Astrocyte of the cerebellum (primary cell): Measurements from ENCODE around the gene CAT.

Source experiments
- DNase-seq: peaks from one replicate; pipeline ENCODE4 v3.0.0-alpha.2; 2011; ENCODE audit warnings: low read depth
- H3K4me3 ChIP-seq: 2 replicates; pipeline ENCODE4 v1.5.1; 2011; ENCODE audit warnings: mild to moderate bottlenecking, low read depth, low read length, moderate library complexity
- CTCF ChIP-seq: IDR thresholded peaks from 2 replicates; pipeline ENCODE4 v1.5.1; 2012; ENCODE audit warnings: low read length, low read depth, moderate library complexity, mild to moderate bottlenecking; ENCODE audit errors: missing control alignments
- in situ Hi-C: cut with HindIII; loops from 2 replicates; pipeline ENCODE4 v1.10.0; 2017; ENCODE audit warnings: low sequenced_read_pairs

The CAT gene

GRCh38 chr11:34461215-34461614, 22.5 kb downstream of the CAT start:
- no peak for TF ChIP-seq CTCF
- in situ Hi-C loops: no loop called here
- no peak overlapping the region for H3K4me3 ChIP-seq
- no peak for DNase-seq

- in situ Hi-C loops: no loop called here
- H3K4me3 ChIP-seq: no peak overlapping the region
- no peak for DNase-seq
- TF ChIP-seq CTCF: no peak
Measured at GRCh38 chr11:34464591-34465051, 25.9 kb downstream of the CAT start.

GRCh38 chr11:34466802-34467488, 28.2 kb downstream of the CAT start:
- no peak for TF ChIP-seq CTCF
- no peak overlapping the region for H3K4me3 ChIP-seq
- no peak for DNase-seq
- in situ Hi-C loops: no loop called here

GRCh38 chr11:34468209-34468841, 29.6 kb downstream of the CAT start:
- DNase-seq: no peak
- no peak overlapping the region for H3K4me3 ChIP-seq
- peak; percentile 66 for TF ChIP-seq CTCF
- in situ Hi-C loops: no loop called here

- TF ChIP-seq CTCF: no peak
- in situ Hi-C loops: no loop called here
- no peak overlapping the region for H3K4me3 ChIP-seq
- no peak for DNase-seq
Measured at GRCh38 chr11:34473603-34474169, 35.0 kb downstream of the CAT start.

- DNase-seq: no peak
- TF ChIP-seq CTCF: no peak
- in situ Hi-C loops: no loop called here
- H3K4me3 ChIP-seq: no peak overlapping the region
Measured at GRCh38 chr11:34475656-34476055, 36.9 kb downstream of the CAT start.
